Astrocyte (in vitro differentiated cells and primary cell): ENCODE results near the gene RNF169. TPM values are rescaled to one million over a fixed set of nuclear protein-coding genes. Genes with fewer than 3 reads are reported as not detected.
"Not testable (repeated sequence)": the region's sequence is repeated elsewhere in the genome, so short reads cannot be mapped to it uniquely, and the experiment has no call there.

Experiments used
- DNase-seq: peaks from one replicate; pipeline ENCODE4 v3.0.0-alpha.2; 2010; ENCODE audit warnings: low read depth
- FAIRE-seq: peaks from 2 replicates; lab custom pipeline; 2011; peaks lifted over from hg19 to GRCh38; lab: Jason Lieb, UNC
- H2AFZ ChIP-seq: 2 replicates; pipeline ENCODE4 v1.6.0; 2012; ENCODE audit warnings: low read depth, low read length, inconsistent platforms
- H3K27ac ChIP-seq: 2 replicates; pipeline ENCODE4 v1.5.1; 2011; ENCODE audit warnings: low read depth, low read length, inconsistent platforms
- H3K27me3 ChIP-seq: 2 replicates; pipeline ENCODE4 v1.6.0; 2011; ENCODE audit warnings: low read length, inconsistent platforms; ENCODE audit not compliant: insufficient read depth
- H3K36me3 ChIP-seq: 2 replicates; pipeline ENCODE4 v1.5.1; 2011; ENCODE audit warnings: low read length, inconsistent platforms; ENCODE audit not compliant: insufficient read depth
- H3K4me1 ChIP-seq: 2 replicates; pipeline ENCODE4 v1.5.1; 2011; ENCODE audit warnings: low read length, inconsistent platforms; ENCODE audit not compliant: insufficient read depth
- H3K4me2 ChIP-seq: 2 replicates; pipeline ENCODE4 v1.6.0; 2012; ENCODE audit warnings: low read length, inconsistent platforms
- H3K4me3 ChIP-seq: 2 replicates; pipeline ENCODE4 v1.5.1; 2011; ENCODE audit warnings: low read depth, mild to moderate bottlenecking, low read length, inconsistent platforms; ENCODE audit not compliant: insufficient read depth
- H3K79me2 ChIP-seq: 2 replicates; pipeline ENCODE4 v1.6.0; 2012; ENCODE audit warnings: mild to moderate bottlenecking, low read length, inconsistent platforms; ENCODE audit not compliant: insufficient read depth
- H3K9ac ChIP-seq: 2 replicates; pipeline ENCODE4 v1.6.0; 2012; ENCODE audit warnings: mild to moderate bottlenecking, low read length, inconsistent platforms
- H3K9me3 ChIP-seq: 2 replicates; pipeline ENCODE4 v1.5.1; 2012; ENCODE audit warnings: low read depth, mild to moderate bottlenecking, low read length, inconsistent platforms; ENCODE audit not compliant: insufficient read depth
- H4K20me1 ChIP-seq: 2 replicates; pipeline ENCODE4 v1.6.0; 2012; ENCODE audit warnings: low read length, inconsistent platforms; ENCODE audit not compliant: insufficient read depth
- H3K27ac Mint-ChIP-seq: one replicate; pipeline ENCODE4 v1.8.0; 2021; ENCODE audit warnings: mild to moderate bottlenecking, mixed read lengths; ENCODE audit not compliant: unreplicated experiment
- H3K27me3 Mint-ChIP-seq: one replicate; pipeline ENCODE4 v1.8.0; 2021; ENCODE audit warnings: low read depth, mixed read lengths; ENCODE audit not compliant: unreplicated experiment
- H3K36me3 Mint-ChIP-seq: one replicate; pipeline ENCODE4 v1.8.0; 2021; ENCODE audit warnings: low read depth, mixed read lengths; ENCODE audit not compliant: unreplicated experiment
- H3K4me1 Mint-ChIP-seq: one replicate; pipeline ENCODE4 v1.8.0; 2021; ENCODE audit warnings: low read depth, mixed read lengths; ENCODE audit not compliant: unreplicated experiment
- H3K4me3 Mint-ChIP-seq: one replicate; pipeline ENCODE4 v1.8.0; 2021; ENCODE audit warnings: mild to moderate bottlenecking, moderate library complexity, mixed read lengths; ENCODE audit not compliant: unreplicated experiment
- H3K9me3 Mint-ChIP-seq: one replicate; pipeline ENCODE4 v1.8.0; 2021; ENCODE audit warnings: mild to moderate bottlenecking, mixed read lengths; ENCODE audit not compliant: unreplicated experiment
- CTCF ChIP-seq: IDR thresholded peaks from 2 replicates; pipeline ENCODE4 v1.5.1; 2011; ENCODE audit warnings: low read depth, mild to moderate bottlenecking, inconsistent platforms, low read length, moderate library complexity; ENCODE audit not compliant: insufficient read depth
- EZH2 ChIP-seq: IDR thresholded peaks from 2 replicates; pipeline ENCODE4 v1.6.1; 2012; ENCODE audit warnings: mild to moderate bottlenecking, low read length, inconsistent platforms; ENCODE audit not compliant: insufficient read depth
- total RNA-seq: library from RNA; stranded (reverse); gene quantifications from 2 replicates; pipeline ENCODE4 v1.2.1, GENCODE V29; 2021

RNF169 gene
- total RNA-seq, 1 donor from 2014 or later, result 10.7 TPM

- Mint-ChIP-seq H3K27me3 (peaks cover under 1% of the 10 kb centered on the region), H3K27ac (peak overlapping the region; percentile 73), H3K4me1 (peaks cover 9% of the 10 kb centered on the region), H3K36me3 (no peaks in the 10 kb centered on the region), H3K4me3 (peak overlapping the region; percentile 94), H3K9me3 (no peaks in the 10 kb centered on the region)
- FAIRE-seq (no peak), DNase-seq (peak; percentile 27)
- Histone ChIP-seq H3K4me1 (peaks cover 22% of the 10 kb centered on the region), H3K4me2 (peak overlapping the region; percentile 90), H3K27me3 (no peaks in the 10 kb centered on the region), H3K4me3 (peak overlapping the region; percentile 74), H3K9ac (peak overlapping the region; percentile 93), H3K27ac (peak overlapping the region; percentile 87), H3K9me3 (no peaks in the 10 kb centered on the region), H2AFZ (peak overlapping the region; percentile 70), H3K79me2 (peaks cover 52% of the 10 kb centered on the region), H3K36me3 (no peaks in the 10 kb centered on the region), H4K20me1 (peaks cover 8% of the 10 kb centered on the region)
- TF ChIP-seq CTCF, result no peak
- no peak for TF ChIP-seq EZH2
These were observed 697 bp downstream of the RNF169 start for GRCh38 chr11:74749127-74749964.

- H3K9ac ChIP-seq, result peak overlapping the region; percentile 93
- peak overlapping the region; percentile 90 for H3K4me2 ChIP-seq
- H3K4me3 ChIP-seq, result peak overlapping the region; percentile 74
- no peaks in the 10 kb centered on the region for H3K36me3 ChIP-seq
- H3K4me1 Mint-ChIP-seq, result peaks cover 14% of the 10 kb centered on the region
- H3K9me3 ChIP-seq, result no peaks in the 10 kb centered on the region
- H3K79me2 ChIP-seq, result peaks cover 52% of the 10 kb centered on the region
- no peak for FAIRE-seq
- H3K4me3 Mint-ChIP-seq, result peak overlapping the region; percentile 94
- no peaks in the 10 kb centered on the region for H3K27me3 ChIP-seq
- TF ChIP-seq EZH2, result no peak
- no peak for TF ChIP-seq CTCF
- H3K27ac Mint-ChIP-seq, result peak overlapping the region; percentile 73
- DNase-seq, result no peak
- H2AFZ ChIP-seq, result peak overlapping the region; percentile 68
- H3K27me3 Mint-ChIP-seq, result no peaks in the 10 kb centered on the region
- no peak overlapping the region for H3K27ac ChIP-seq
- H3K36me3 Mint-ChIP-seq, result no peaks in the 10 kb centered on the region
- H4K20me1 ChIP-seq, result peaks cover 8% of the 10 kb centered on the region
- H3K4me1 ChIP-seq, result peaks cover 25% of the 10 kb centered on the region
- no peaks in the 10 kb centered on the region for H3K9me3 Mint-ChIP-seq
These were observed 1.3 kb downstream of the RNF169 start for GRCh38 chr11:74749965-74750296.

- H3K4me3 Mint-ChIP-seq, result peak overlapping the region; percentile 94
- not testable (repeated sequence) for H3K9me3 Mint-ChIP-seq, H2AFZ ChIP-seq, H3K27me3 ChIP-seq, H3K9me3 ChIP-seq, H3K36me3 Mint-ChIP-seq, FAIRE-seq, H3K27ac ChIP-seq, DNase-seq, H3K27ac Mint-ChIP-seq, H3K36me3 ChIP-seq, H3K27me3 Mint-ChIP-seq, H3K4me3 ChIP-seq, H3K9ac ChIP-seq
- Histone ChIP-seq H3K4me1 (peaks cover 31% of the 10 kb centered on the region), H4K20me1 (peaks cover 13% of the 10 kb centered on the region), H3K4me2 (peak overlapping the region; percentile 90), H3K79me2 (peaks cover 57% of the 10 kb centered on the region)
- H3K4me1 Mint-ChIP-seq, result peaks cover 21% of the 10 kb centered on the region
These were observed 1.9 kb downstream of the RNF169 start for GRCh38 chr11:74750598-74750997.
